Ectodermal cell (in vitro differentiated cells): Measurements from ENCODE around the gene OTUD7B.

Source experiments
- H3K27ac ChIP-seq: 2 replicates; pipeline ENCODE4 v1.7.0; 2013; ENCODE audit warnings: mild to moderate bottlenecking, low read depth, low read length; ENCODE audit not compliant: insufficient read depth, poor library complexity, severe bottlenecking
- H3K27me3 ChIP-seq: 2 replicates; pipeline ENCODE4 v1.7.0; 2013; ENCODE audit warnings: mild to moderate bottlenecking, low read length; ENCODE audit not compliant: insufficient read depth, control insufficient read depth, poor library complexity, severe bottlenecking
- H3K36me3 ChIP-seq: one replicate; pipeline ENCODE4 v1.7.0; 2013; ENCODE audit warnings: low read length; ENCODE audit not compliant: control insufficient read depth, insufficient read depth
- H3K4me1 ChIP-seq: one replicate; pipeline ENCODE4 v1.7.0; 2013; ENCODE audit warnings: low read length; ENCODE audit not compliant: control insufficient read depth, insufficient read depth
- H3K4me3 ChIP-seq: 2 replicates; pipeline ENCODE4 v1.7.0; 2013; ENCODE audit warnings: low read depth, low read length, control low read depth; ENCODE audit not compliant: insufficient read depth
- H3K9me3 ChIP-seq: 2 replicates; pipeline ENCODE4 v1.7.0; 2013; ENCODE audit warnings: mild to moderate bottlenecking, low read length, moderate library complexity; ENCODE audit not compliant: control insufficient read depth
- WGBS, 2 experiments: methylation state at CpG; one replicate each; pipeline ENCODE4 v1.1.7; 2013; ENCODE audit warnings: missing lambda C conversion rate in 2 of 2; 5-methylcytosine and 5-hydroxymethylcytosine counted together

The OTUD7B gene

DNA sequence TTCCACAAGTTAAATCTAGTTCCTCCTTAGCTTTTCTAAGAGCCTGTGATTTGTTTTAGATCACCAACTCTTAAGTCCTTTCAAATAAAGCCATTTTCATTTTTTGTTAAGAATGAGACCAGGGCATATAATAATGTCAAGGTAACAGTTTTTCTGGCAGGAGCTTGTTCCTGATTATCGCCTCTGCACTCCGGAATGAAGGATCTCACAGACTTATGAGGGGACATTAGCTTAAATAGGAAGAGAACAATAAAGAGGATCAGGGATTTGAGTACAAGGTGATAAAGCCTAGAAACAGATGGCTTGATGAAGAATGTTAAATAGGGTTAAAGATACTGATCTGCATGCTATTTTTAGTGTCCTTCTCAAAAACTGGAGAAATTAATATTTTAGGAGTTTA lies 13.6 kb upstream of the OTUD7B start:
- H3K9me3 ChIP-seq = no peaks in the 10 kb centered on the region
- WGBS, 2 experiments = 95% methylated on average over 2 of the region's 2 CpGs
- no peaks in the 10 kb centered on the region for H3K4me1 ChIP-seq
- H3K36me3 ChIP-seq = no peaks in the 10 kb centered on the region
- no peaks in the 10 kb centered on the region for H3K27me3 ChIP-seq
- no peak overlapping the region for H3K27ac ChIP-seq
- no peak overlapping the region for H3K4me3 ChIP-seq

DNA sequence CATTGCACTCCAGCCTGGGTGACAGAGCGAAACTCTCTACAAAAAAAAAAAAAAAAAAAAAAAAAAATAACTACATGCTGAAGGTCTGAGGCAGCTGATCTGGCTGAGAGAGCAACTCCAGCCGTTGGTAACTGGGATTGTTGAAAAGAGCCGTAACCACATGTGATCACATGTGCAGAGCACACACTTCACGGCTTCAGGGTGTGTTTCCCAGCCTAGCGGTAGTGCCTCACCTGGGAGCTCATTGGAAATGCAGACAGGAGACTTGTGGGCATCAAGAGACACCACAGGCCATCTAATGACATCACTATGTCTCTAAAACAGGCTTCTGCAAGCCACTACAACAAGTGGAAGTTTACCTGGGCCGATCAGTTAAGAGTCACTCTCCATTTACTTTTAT lies 11.8 kb upstream of the OTUD7B start:
- Histone ChIP-seq H3K4me1 (no peaks in the 10 kb centered on the region), H3K9me3 (no peaks in the 10 kb centered on the region), H3K27me3 (no peaks in the 10 kb centered on the region), H3K27ac (no peak overlapping the region), H3K36me3 (no peaks in the 10 kb centered on the region), H3K4me3 (no peak overlapping the region)
- 87 to 89% methylated on average over 5 to 6 of the region's 6 CpGs for WGBS, 2 experiments

DNA sequence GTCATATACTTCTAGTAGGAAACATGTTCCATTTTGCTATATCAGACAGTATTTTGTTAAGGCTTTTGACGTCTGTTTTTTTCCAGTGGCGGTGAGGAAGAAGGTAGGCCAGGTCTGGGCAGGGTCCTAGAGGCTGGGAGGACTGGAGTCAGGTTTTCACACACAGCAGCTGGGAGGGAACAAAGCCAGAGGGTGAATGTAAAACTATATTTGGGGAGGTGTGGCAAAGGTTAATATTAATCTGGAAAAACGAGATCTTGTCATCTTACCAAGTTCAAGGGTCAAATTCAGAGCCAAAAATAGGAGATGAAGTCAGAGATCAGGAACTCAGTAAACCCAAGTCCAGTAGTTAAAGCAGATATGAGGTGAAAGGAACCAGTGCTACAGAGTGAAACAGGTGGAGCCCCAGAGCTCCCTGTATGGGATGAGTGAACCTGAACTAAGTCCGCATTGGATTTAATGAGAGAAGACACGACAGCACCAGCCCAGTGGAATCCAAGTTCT lies 10.7 kb upstream of the OTUD7B start:
- WGBS, 2 experiments = 84 to 88% methylated on average over 5 of the region's 5 CpGs
- Histone ChIP-seq H3K36me3 (no peaks in the 10 kb centered on the region), H3K4me3 (no peak overlapping the region), H3K27me3 (no peaks in the 10 kb centered on the region), H3K4me1 (no peaks in the 10 kb centered on the region), H3K9me3 (no peaks in the 10 kb centered on the region), H3K27ac (no peak overlapping the region)

DNA sequence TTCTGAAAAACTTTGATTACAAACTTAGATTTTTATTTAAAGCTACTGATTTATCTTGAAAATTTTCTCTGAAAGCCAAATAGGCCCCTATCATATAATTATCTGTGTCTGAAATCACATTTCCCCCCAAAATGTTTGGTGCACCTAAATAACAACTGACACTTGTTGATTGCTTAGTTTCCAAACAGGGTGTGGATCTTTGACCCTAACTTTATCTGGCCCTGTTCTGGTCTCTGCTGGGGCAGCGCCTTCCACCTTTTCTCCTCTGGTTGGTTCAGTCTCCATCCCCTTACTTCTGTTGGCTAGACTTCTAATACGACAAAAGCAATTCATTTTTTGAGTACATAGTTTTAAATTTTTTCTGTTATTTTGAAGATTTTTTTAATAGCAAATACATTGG lies 10.2 kb upstream of the OTUD7B start:
- H3K27me3 ChIP-seq = no peaks in the 10 kb centered on the region
- no peaks in the 10 kb centered on the region for H3K9me3 ChIP-seq
- H3K4me1 ChIP-seq = no peaks in the 10 kb centered on the region
- no peak overlapping the region for H3K27ac ChIP-seq
- 92 to 100% methylated on average over 1 of the region's 2 CpGs for WGBS, 2 experiments
- no peaks in the 10 kb centered on the region for H3K36me3 ChIP-seq
- no peak overlapping the region for H3K4me3 ChIP-seq

DNA sequence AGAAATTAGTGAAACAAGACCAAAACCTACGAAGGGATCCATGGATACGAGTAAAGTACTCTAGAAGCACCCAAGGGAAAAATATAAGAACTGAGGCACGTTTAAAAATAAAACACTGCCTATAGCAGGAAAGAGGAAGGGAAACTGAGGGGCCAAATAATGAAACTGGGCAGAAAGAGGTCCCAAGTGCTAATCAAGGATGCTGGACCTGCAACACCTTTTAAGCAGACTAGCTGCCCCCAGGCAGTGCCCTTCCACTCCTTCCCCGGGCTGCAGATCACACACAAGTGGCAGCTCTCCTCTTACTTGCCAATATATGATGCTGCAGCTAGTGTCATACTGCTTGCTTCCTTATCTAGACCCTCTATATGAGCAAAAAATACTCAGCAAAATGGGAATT lies 7.6 kb upstream of the OTUD7B start:
- no peaks in the 10 kb centered on the region for H3K27me3 ChIP-seq
- 91 to 96% methylated on average over 4 of the region's 4 CpGs for WGBS, 2 experiments
- no peaks in the 10 kb centered on the region for H3K4me1 ChIP-seq
- H3K27ac ChIP-seq = no peak overlapping the region
- no peak overlapping the region for H3K4me3 ChIP-seq
- H3K9me3 ChIP-seq = no peaks in the 10 kb centered on the region
- no peaks in the 10 kb centered on the region for H3K36me3 ChIP-seq

DNA sequence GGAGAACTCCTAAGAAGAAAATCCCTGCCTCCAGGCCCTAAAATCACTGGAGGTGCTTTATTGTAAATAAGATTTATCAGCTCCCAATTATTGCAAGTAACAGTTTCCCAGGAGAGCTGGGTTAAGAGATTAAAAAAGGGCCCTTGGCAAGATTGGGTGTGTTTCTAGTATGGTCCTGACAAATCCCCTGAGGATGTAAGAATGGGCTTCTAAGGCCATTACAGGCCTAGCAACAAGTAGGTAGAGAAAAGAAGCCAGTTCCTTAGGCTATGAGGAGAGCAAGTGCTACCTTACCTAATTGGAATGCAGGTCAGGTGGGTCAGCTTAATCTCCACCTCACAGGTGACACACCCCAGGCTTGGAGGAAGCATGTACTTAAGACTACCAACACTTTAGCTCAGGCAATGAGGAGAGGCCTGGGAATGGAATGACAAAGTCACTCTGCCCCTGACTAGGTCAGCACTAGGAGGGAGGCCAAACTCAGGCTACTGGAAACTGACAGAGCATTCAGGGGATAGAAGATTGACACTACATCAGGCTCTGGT lies 6.8 kb upstream of the OTUD7B start:
- no peaks in the 10 kb centered on the region for H3K36me3 ChIP-seq
- H3K27ac ChIP-seq = no peak overlapping the region
- H3K4me1 ChIP-seq = no peaks in the 10 kb centered on the region
- no peaks in the 10 kb centered on the region for H3K9me3 ChIP-seq
- no peak overlapping the region for H3K4me3 ChIP-seq
- no peaks in the 10 kb centered on the region for H3K27me3 ChIP-seq

DNA sequence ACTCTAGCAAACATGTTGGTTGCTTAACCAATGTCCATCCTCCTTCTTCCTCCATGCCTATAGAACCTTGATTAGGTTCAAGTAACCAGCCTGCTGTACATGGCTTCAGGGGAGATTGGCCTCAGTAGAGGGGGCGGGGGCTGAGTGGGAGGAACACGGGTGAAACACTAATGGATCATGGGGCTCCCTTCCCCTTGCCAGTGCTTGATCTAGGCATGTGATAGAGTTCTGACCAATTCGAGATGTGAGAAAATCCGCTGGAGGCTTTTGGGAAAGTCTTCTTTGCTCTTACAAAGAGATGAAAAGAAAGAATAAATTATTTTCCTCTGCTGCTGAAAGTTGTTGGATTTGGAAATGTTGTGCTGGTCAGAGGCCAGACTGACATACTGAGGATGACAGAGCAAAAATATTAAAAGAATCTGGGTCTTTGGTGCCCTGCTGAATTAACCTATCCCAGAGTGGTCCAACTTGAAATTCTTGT lies 5.2 kb upstream of the OTUD7B start:
- no peaks in the 10 kb centered on the region for H3K9me3 ChIP-seq
- no peaks in the 10 kb centered on the region for H3K27me3 ChIP-seq
- WGBS, 2 experiments = 92 to 94% methylated on average over 4 of the region's 4 CpGs
- no peak overlapping the region for H3K27ac ChIP-seq
- no peak overlapping the region for H3K4me3 ChIP-seq
- no peaks in the 10 kb centered on the region for H3K36me3 ChIP-seq
- no peaks in the 10 kb centered on the region for H3K4me1 ChIP-seq

DNA sequence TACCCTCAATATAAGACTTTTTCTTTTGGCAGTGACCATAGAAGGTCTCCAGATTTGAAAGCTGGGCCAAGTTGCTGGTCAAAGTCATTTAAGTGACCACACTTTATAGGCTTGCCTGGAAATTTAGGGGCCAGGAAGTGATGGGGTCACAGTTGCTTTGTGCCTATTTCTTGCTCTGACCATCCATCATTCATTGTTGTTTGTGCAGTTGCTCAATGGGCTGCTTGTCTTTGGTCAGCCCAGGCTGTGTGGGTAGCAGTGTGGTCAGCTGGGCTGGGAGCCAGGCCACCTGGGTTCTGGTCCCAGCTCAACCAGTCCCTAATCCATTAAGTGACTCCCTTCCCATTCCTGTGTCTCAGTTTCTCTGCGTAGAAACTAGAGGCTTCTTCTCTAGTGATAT lies 2.1 kb upstream of the OTUD7B start:
- 94 to 100% methylated on average over 1 of the region's 1 CpG for whole genome bisulfite sequencing, 2 experiments
- H3K9me3 ChIP-seq = no peaks in the 10 kb centered on the region

DNA sequence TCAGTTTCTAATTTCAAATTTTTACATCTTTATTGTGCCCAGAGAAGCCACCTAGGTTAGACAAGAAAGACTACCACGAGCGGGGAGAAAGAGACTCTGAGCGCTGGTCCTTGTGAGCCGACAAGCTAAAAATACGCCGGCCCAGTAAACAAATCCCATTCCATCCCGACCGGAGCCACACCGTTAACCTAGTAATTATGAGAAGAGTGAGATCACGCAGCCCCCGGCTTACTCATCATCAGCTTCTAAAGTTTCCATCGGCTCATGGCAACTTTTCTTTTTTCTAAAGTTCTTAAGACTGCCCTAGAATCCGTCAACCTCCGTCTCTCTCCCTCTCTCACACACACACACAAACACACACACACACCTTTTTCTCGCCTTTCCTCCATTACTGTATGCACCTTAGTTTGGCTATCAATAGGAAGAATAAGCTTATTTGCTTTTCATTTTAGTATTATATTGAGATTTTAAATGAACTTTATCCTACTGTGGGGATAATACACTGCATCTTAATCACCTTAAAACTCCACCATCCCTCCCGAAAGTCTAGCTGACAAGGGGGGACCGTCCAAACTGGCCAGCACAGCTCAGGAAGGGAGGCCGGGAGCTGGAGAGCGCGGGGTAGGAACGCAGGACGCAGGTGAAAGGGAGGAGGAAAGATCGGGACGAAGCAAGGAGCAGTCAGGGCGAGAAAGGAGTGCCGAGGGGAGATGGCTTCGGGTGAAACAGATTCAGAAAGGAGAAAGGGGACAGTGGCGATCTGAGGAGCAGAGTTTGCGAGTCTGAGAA lies 728 bp downstream of the OTUD7B start:
- Histone ChIP-seq H3K4me1 (peaks cover 6% of the 10 kb centered on the region), H3K9me3 (no peaks in the 10 kb centered on the region), H3K36me3 (no peaks in the 10 kb centered on the region), H3K4me3 (peak overlapping the region; percentile 77), H3K27me3 (no peaks in the 10 kb centered on the region), H3K27ac (peak overlapping the region; percentile 97)
- 0% methylated on average over 28 to 29 of the region's 29 CpGs for WGBS, 2 experiments

More for the DNA sequence above, 2.1 kb upstream of the OTUD7B start:
- Histone ChIP-seq H3K36me3 (no peaks in the 10 kb centered on the region), H3K4me3 (no peak overlapping the region), H3K4me1 (peaks cover 6% of the 10 kb centered on the region), H3K27ac (no peak overlapping the region), H3K27me3 (no peaks in the 10 kb centered on the region)

DNA sequence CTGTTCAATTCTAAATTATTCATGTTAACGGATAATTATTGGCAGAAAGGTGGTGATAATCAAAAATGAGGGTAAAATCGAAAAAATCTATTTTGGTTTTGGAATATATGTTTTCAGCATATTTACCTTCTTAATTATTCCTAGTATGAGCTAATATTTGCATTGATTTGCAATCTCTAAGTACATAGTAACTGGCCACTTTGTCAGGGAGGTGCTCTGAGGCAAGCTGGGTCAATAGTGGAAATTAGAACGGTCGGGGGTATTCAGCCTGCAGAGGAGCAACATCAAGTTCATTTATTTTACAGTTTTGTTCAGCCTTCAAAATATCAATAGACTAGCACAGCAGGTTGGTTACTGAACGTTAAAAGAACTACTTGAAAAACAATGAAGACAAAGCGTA lies 1.8 kb downstream of the OTUD7B start:
- Histone ChIP-seq H3K36me3 (no peaks in the 10 kb centered on the region), H3K9me3 (no peaks in the 10 kb centered on the region), H3K4me3 (peak overlapping the region; percentile 77), H3K4me1 (peaks cover 6% of the 10 kb centered on the region), H3K27me3 (no peaks in the 10 kb centered on the region), H3K27ac (no peak overlapping the region)
- WGBS, 2 experiments = 39 to 56% methylated on average over 2 to 5 of the region's 6 CpGs
